Muscle layer of colon (tissue), 2 donors: Measurements from ENCODE around the gene TACR2.

Source experiments
- H3K27ac ChIP-seq: one replicate; pipeline ENCODE4 v1.7.0; 2013; ENCODE audit warnings: low read depth, mild to moderate bottlenecking, low read length, moderate library complexity
- H3K27me3 ChIP-seq, 2 donors: one replicate each; pipeline ENCODE4 v1.7.0; 2013; ENCODE audit warnings: low read length in 2 of 2, mild to moderate bottlenecking in 2 of 2; ENCODE audit not compliant: insufficient read depth in 2 of 2, control insufficient read depth in 1 of 2
- H3K36me3 ChIP-seq: one replicate; pipeline ENCODE4 v1.7.0; 2013; ENCODE audit warnings: mild to moderate bottlenecking, low read length; ENCODE audit not compliant: insufficient read depth
- H3K4me1 ChIP-seq: one replicate; pipeline ENCODE4 v1.7.0; 2013; ENCODE audit warnings: mild to moderate bottlenecking, low read length; ENCODE audit not compliant: insufficient read depth
- H3K4me3 ChIP-seq, 2 donors: one replicate each; pipeline ENCODE4 v1.7.0; 2013; ENCODE audit warnings: low read length in 2 of 2, low read depth in 1 of 2, mild to moderate bottlenecking in 1 of 2, moderate library complexity in 1 of 2
- H3K9ac ChIP-seq: one replicate; pipeline ENCODE4 v1.7.0; 2013; ENCODE audit warnings: low read length
- H3K9me3 ChIP-seq: one replicate; pipeline ENCODE4 v1.7.0; 2013; ENCODE audit warnings: mild to moderate bottlenecking, low read length
- donor health status: abdominal sarcoma.
- donor health status: Adenocarcinoma of cecum.

Gene TACR2

DNA sequence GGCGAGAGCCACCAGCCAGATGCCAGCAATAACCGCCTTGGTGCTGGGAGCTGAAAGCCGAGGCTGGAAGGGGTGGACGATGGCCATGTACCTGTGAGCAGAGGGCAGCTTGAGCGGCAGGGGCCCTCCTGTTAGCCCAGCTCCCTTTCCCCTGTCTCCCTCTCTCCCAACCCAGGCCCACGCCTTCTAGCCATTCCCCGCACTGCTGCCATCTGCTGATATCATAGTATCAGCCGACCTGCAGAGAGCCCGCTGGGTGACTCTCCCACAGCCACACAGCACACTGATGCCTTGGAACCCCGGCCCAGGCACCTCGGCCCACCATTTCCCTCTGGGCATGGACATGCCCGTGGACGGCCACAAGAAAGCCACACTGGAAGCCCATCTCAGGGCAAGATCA lies 1.7 kb downstream of the TACR2 start:
- no peaks in the 10 kb centered on the region for H3K9me3 ChIP-seq
- peak overlapping the region; percentile 77 for H3K27ac ChIP-seq
- peak overlapping the region; percentile 94 for H3K9ac ChIP-seq
- peak overlapping the region; percentile 67 for H3K4me3 ChIP-seq
- H3K27me3 ChIP-seq: no peaks in the 10 kb centered on the region
- H3K4me1 ChIP-seq: peaks cover 51% of the 10 kb centered on the region
- H3K36me3 ChIP-seq: no peaks in the 10 kb centered on the region

DNA sequence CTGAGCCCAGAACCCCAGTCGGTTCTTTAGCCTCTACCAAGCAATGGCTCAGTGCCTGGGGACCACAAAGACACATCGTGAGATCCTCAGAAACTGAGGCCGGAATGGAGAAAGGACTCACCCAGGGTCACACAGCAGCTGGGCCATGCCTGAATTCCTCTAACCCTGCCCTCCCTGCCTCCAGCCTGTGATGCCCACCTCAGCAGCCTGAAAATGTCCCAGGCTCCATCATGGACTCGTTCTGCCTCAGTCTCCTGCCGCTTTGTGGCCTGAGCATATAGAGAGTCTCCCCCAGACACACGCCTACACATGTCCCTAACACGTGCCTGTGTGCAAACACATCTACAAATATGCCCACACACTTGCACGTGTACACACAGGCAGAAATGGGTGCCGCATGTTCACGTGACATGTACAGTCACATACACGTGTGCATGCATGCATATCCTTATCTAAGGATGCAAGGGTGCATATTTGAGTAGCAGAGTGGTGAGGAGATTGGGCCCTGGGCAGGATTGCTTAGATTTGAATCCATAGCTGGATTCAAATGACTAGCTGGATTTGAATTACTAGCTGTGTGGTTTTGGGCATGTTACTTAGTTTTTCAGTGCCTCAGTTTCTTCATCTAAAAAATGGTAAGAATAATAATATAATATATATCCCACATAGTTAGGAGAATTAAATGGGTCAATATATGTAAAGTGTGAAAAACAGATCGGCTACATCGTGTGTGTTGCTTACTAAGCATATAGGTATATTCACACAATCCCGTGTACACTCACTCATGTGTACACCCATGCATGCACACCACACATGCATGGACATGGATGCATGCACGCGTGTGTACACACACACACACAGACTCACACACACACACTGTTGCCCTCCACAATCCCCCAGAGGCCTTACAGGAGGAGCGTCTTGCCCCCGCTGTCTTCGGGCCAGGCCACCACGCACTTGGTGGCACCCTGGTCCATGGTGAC lies 2.4 kb downstream of the TACR2 start:
- H3K36me3 ChIP-seq: no peaks in the 10 kb centered on the region
- no peaks in the 10 kb centered on the region for H3K9me3 ChIP-seq
- H3K4me1 ChIP-seq: peaks cover 48% of the 10 kb centered on the region
- no peaks in the 10 kb centered on the region for H3K27me3 ChIP-seq
- H3K4me3 ChIP-seq: peak overlapping the region; percentile 67
- peak overlapping the region; percentile 77 for H3K27ac ChIP-seq
- peak overlapping the region; percentile 94 for H3K9ac ChIP-seq

GRCh38 chr10:69413221-69413865 lies 3.4 kb downstream of the TACR2 start:
- H3K27ac ChIP-seq: peak overlapping the region; percentile 77
- peak overlapping the region; percentile 67 for H3K4me3 ChIP-seq
- no peaks in the 10 kb centered on the region for H3K9me3 ChIP-seq
- peaks cover 44% of the 10 kb centered on the region for H3K4me1 ChIP-seq
- H3K9ac ChIP-seq: peak overlapping the region; percentile 94
- H3K27me3 ChIP-seq: no peaks in the 10 kb centered on the region
- no peaks in the 10 kb centered on the region for H3K36me3 ChIP-seq

DNA sequence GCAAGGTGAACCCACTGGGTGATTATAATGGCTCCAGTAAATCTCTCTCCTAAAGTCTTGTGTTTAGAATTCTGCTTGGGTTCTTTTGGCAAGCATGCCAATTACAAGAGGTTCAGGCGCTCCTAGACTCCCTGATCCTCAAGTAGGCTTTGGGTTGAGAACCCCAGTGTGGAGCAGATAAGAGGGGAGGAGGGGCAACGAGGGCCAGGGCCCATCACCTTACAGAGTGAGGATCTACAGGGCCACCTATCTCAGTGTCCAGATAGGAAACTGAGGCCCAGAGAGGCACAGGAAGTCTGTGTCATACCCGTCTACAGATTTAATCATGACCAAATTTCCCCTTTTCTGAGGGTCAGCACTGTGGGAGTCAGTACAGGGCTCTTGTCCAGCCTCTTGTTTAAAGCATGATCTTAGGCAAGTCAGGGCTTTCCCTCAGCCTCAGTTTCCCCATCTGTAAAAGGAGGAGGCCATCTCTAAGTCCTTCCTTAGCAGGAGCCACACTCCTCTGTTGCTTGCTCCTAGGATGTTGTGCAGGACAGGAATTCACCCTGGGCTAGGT lies 4.4 kb downstream of the TACR2 start:
- Histone ChIP-seq H3K4me3 (peak overlapping the region in 1 of 2 donors; percentile 16), H3K4me1 (peaks cover 44% of the 10 kb centered on the region), H3K9me3 (no peaks in the 10 kb centered on the region), H3K27ac (peak overlapping the region; percentile 77), H3K36me3 (no peaks in the 10 kb centered on the region), H3K9ac (peak overlapping the region; percentile 17), H3K27me3 (no peaks in the 10 kb centered on the region)

DNA sequence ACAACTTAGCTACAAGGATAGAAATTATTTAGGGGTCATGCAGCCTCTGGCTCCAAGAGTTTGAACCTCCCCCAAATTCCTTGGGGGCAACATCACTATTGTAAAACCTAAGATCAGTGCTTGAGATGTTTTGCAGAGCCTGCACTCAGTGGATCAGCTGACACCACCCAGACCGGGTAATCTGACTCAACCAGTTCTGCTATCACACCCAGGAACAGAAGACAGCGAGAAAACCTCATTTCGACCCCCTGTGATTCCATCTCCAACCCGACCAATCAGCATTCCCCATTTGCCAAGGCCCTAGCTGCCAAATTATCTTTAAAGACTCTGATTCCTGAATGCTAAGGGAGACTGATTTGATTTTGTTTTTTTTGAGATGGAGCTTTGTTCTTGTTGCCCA lies 5.2 kb downstream of the TACR2 start:
- peaks cover 7% of the 10 kb centered on the region for H3K36me3 ChIP-seq
- H3K9me3 ChIP-seq: no peaks in the 10 kb centered on the region
- H3K9ac ChIP-seq: peak overlapping the region; percentile 39
- peak overlapping the region; percentile 77 for H3K27ac ChIP-seq
- H3K4me1 ChIP-seq: peaks cover 49% of the 10 kb centered on the region
- no peaks in the 10 kb centered on the region for H3K27me3 ChIP-seq
- H3K4me3 ChIP-seq: no peak overlapping the region

- peaks cover 12% of the 10 kb centered on the region for H3K36me3 ChIP-seq
- peaks cover 59% of the 10 kb centered on the region for H3K4me1 ChIP-seq
- peak overlapping the region; percentile 39 for H3K9ac ChIP-seq
- H3K27ac ChIP-seq: peak overlapping the region; percentile 77
- no peaks in the 10 kb centered on the region for H3K9me3 ChIP-seq
- H3K27me3 ChIP-seq: no peaks in the 10 kb centered on the region
- H3K4me3 ChIP-seq: no peak overlapping the region
These were observed 6.2 kb downstream of the TACR2 start for GRCh38 chr10:69410487-69410886.

DNA sequence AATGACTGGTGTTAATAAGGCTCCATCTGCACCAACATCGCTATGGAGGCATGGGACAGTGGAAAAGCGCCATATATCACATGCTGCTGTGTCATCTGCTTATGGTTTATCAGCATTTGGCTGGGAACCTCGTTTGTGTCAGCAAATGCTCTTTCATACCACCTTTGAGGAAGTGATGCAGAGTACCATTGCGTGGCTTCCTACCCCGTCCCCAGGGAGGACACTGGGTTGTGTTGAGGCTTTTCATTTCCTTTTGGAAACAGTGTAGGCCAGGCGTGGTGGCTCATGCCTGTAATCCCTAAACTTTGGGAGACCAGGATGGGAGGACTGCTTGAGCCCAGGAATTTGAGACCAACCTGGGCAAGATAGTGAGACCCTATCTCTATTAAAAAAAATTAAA lies 6.8 kb downstream of the TACR2 start:
- no peaks in the 10 kb centered on the region for H3K9me3 ChIP-seq
- H3K27me3 ChIP-seq: no peaks in the 10 kb centered on the region
- H3K27ac ChIP-seq: peak overlapping the region; percentile 77
- H3K4me3 ChIP-seq: no peak overlapping the region
- H3K36me3 ChIP-seq: peaks cover 18% of the 10 kb centered on the region
- no peak overlapping the region for H3K9ac ChIP-seq
- H3K4me1 ChIP-seq: peaks cover 61% of the 10 kb centered on the region

- Histone ChIP-seq H3K27ac (peak overlapping the region; percentile 75), H3K9me3 (no peaks in the 10 kb centered on the region), H3K9ac (no peak overlapping the region), H3K4me3 (peak overlapping the region in 1 of 2 donors; percentile 9), H3K36me3 (peaks cover 26% of the 10 kb centered on the region), H3K27me3 (no peaks in the 10 kb centered on the region), H3K4me1 (peaks cover 61% of the 10 kb centered on the region)
These were observed 7.6 kb downstream of the TACR2 start for GRCh38 chr10:69409176-69409495.

DNA sequence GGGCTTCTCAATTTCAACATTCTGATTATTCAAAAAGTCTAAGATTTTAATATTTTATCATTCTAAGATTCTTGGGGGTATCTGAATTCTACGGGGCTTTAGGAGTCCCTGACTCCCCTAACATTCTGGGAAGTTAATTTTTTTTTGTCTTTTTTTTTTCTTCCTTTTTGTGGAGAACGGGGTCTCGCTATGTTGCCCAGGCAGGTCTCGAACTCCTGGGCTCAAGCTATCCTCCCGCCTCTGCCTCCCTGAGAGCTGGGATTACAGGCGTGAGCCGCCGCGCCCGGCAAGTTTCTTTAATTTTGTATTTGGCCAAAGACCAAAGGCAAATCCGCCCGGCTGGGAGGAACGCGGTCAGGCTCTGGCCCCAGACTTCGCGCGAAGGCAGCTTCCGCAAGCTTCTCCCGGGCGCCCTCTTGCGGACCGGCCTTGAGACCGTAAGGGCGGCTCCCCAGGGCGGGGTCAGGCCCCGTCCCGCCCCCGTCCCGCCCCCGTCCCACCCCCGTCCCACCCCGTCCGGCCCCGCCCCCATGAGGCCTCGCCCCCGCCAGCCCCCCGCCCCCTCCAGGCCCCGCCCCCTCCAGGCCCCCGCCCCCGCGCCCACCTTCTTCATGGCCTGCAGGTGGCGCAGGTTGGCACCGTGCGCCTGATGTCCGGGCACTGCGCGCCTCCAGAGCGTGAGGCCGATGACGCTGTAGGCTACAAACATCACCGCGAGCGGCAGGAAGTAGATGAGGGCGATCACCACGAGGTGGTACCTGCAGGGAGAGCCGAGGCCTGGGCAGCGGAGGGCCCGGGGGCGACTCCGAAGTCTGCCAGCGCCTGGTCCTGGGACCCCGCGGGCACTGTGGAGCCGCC lies 8.2 kb downstream of the TACR2 start:
- peaks cover 67% of the 10 kb centered on the region for H3K4me1 ChIP-seq
- no peaks in the 10 kb centered on the region for H3K27me3 ChIP-seq
- peak overlapping the region in 1 of 2 donors; percentile 9 for H3K4me3 ChIP-seq
- H3K36me3 ChIP-seq: peaks cover 32% of the 10 kb centered on the region
- no peaks in the 10 kb centered on the region for H3K9me3 ChIP-seq
- H3K9ac ChIP-seq: peak overlapping the region; percentile 54
- H3K27ac ChIP-seq: peak overlapping the region; percentile 84

DNA sequence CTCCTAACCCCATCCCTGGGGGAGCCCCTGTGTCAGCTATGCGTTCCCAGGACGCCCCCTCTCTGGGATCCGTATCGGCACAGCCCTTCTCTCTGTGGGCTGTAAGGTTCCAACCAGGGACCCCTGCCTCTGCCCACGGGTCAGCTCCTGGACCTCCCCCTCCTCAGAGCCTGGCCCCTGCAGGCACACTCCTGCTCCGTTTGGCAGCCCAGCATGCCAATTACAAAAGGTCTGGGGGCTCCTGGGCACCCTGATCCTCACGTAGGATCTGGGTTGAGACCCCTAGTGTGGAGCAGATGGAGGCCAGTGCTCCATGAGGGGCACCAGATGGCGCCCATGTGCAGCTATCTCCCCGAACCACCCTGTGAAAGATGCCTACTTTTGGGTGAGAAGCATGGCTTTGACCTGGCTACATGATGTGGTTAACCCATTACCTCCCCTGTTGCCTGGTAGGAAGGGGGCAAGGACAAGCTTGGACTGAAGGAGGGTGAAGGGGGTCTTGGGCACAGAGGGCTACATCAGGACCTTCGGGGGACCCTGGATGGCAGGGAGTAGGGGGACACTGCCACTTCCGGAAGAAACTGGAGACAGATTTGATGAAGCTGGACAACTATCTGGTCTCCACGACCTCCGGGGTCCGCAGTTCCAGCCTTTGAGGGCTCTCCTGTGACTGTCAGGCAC lies 9.0 kb downstream of the TACR2 start:
- Histone ChIP-seq H3K4me1 (peaks cover 73% of the 10 kb centered on the region), H3K4me3 (no peak overlapping the region)

More for the DNA sequence above, 9.0 kb downstream of the TACR2 start:
- Histone ChIP-seq H3K27ac (peak overlapping the region; percentile 84), H3K27me3 (no peaks in the 10 kb centered on the region), H3K9me3 (no peaks in the 10 kb centered on the region), H3K36me3 (peaks cover 39% of the 10 kb centered on the region), H3K9ac (peak overlapping the region; percentile 54)
